Measurements from ENCODE around the gene TMEM26. TPM values are rescaled to one million over a fixed set of nuclear protein-coding genes. Genes with fewer than 3 reads are reported as not detected.

Gene TMEM26
- 0.31 TPM for total RNA-seq

DNA sequence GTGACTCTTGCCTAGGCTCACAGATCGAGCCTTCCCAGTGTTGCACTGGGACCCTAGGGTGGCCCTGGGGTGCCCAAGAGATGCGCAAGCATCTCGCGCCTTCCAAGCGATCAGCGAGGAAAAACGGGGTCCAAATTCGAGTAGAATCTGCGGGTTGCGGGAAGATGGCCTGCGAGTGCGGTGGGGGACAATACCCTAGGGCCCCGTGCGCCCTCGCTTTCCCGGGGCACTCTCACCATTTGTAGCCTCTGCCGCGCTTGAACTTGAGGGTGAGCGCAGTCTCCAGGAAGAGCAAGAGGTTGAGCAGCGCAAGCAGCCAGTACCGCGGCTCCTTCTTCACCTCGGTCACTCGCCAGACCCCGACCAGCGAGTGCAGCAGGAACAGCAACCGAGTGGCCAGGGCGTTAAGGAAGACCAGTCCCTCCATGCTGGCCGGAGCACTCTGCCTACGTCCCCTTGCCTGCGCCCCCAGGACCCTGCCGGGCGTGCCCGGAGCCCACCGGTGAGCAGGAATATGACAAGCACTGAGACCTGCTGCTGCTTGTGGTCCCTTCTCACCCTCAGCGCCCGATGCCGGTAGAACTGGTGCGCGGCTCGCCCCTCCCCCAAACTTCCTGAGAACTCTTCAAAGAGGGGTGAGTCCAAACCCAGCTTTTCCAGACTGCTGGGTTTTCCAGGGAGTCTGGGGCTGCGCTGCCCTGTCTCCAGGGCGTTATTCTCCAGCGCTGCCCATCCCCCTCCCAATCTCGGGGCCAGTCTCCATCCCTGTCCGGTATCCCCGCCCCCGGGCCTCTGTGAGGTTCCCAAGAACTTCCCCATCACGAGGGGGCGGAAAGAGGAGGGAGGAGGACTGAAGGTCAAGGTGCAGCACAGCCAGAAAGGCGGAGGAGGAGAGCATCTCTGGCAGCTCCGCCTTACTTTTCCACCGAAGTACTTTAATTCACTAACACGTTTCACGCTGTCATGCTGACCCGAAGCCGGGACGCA lies at the start of gene TMEM26:
TMEM26 (minus strand) TSS at position 727 of the 987 bp plus-strand sequence; CDS start at position 427, 300 bp downstream.

Other genes with a start within 250 kb of the TMEM26 start
- 1.6 TPM for gene CABCOCO1, start 209.5 kb upstream of the TMEM26 start, total RNA-seq

Data from parietal lobe (tissue), 1 donor.